WTC11 (cell line): ENCODE measurements around the gene GTF2H1. TPM values are rescaled to one million over a fixed set of nuclear protein-coding genes. Genes with fewer than 3 reads are reported as not detected.

Experiments
- ATAC-seq: fragments of 200-7000 bp; cut with Tn5 transposase; 2 replicates; pipeline ENCODE4 v1.10.0; 2021; ENCODE audit warnings: mild to moderate bottlenecking, moderate library complexity
- CTCF ChIA-PET: fragments of 300-600 bp; sonication (Branson Sonifier 250); formaldehyde crosslinking; loops from one replicate; lab custom pipeline; 2021; ENCODE audit warnings: antibody characterized with exemption; lab: Charles Lee
- POLR2A ChIA-PET: fragments of 350-600 bp; sonication (Branson Sonifier 250); formaldehyde crosslinking; loops from one replicate; lab custom pipeline; 2021; ENCODE audit warnings: antibody characterized with exemption; lab: Charles Lee
- DNase-seq: peaks from one replicate; pipeline ENCODE4 v3.0.0; 2021; ENCODE audit warnings: low spot score
- H3K27ac Mint-ChIP-seq: 2 replicates; pipeline ENCODE4 v1.8.0; 2021; ENCODE audit warnings: mixed read lengths
- H3K27me3 Mint-ChIP-seq: 2 replicates; pipeline ENCODE4 v1.8.0; 2021; ENCODE audit warnings: low read depth, mild to moderate bottlenecking, moderate library complexity, mixed read lengths
- H3K36me3 Mint-ChIP-seq: 2 replicates; pipeline ENCODE4 v1.8.0; 2021; ENCODE audit warnings: mixed read lengths
- H3K4me1 Mint-ChIP-seq: 2 replicates; pipeline ENCODE4 v1.8.0; 2022; ENCODE audit warnings: mixed read lengths
- H3K4me3 Mint-ChIP-seq: 2 replicates; pipeline ENCODE4 v1.8.0; 2021; ENCODE audit warnings: mild to moderate bottlenecking, moderate library complexity, mixed read lengths
- H3K9me3 Mint-ChIP-seq: 2 replicates; pipeline ENCODE4 v1.8.0; 2021; ENCODE audit warnings: mixed read lengths
- ATF2 ChIP-seq: sonication (generic); formaldehyde crosslinking; IDR thresholded peaks from 2 replicates; pipeline ENCODE4 v1.8.1; 2022; ENCODE audit warnings: low read depth, missing genetic modification reagents, borderline replicate concordance
- CREM ChIP-seq: sonication (generic); formaldehyde crosslinking; IDR thresholded peaks from 2 replicates; pipeline ENCODE4 v1.8.1; 2022; ENCODE audit warnings: mild to moderate bottlenecking, missing genetic modification reagents, moderate library complexity
- FOXP1 ChIP-seq: sonication (generic); formaldehyde crosslinking; IDR thresholded peaks from 2 replicates; pipeline ENCODE4 v1.8.0; 2022; ENCODE audit warnings: missing genetic modification reagents, mild to moderate bottlenecking, moderate library complexity, borderline replicate concordance
- NFATC4 ChIP-seq: fragments of 250-450 bp; sonication (Bioruptor Pico); IDR thresholded peaks from 2 replicates; pipeline ENCODE4 v1.9.0; 2021; ENCODE audit warnings: mild to moderate bottlenecking
- NFYB ChIP-seq: sonication (generic); formaldehyde crosslinking; conservative IDR thresholded peaks from 2 replicates; pipeline ENCODE4 v1.8.0; 2022; ENCODE audit warnings: low read depth, missing genetic modification reagents
- NR3C1 ChIP-seq: sonication (generic); formaldehyde crosslinking; conservative IDR thresholded peaks from 2 replicates; pipeline ENCODE4 v1.8.1; 2023; ENCODE audit warnings: low read depth, mild to moderate bottlenecking, missing genetic modification reagents
- OVOL2 ChIP-seq: fragments of 250-450 bp; sonication (Bioruptor Pico); IDR thresholded peaks from 2 replicates; pipeline ENCODE4 v1.9.0; 2021; ENCODE audit warnings: mild to moderate bottlenecking, borderline replicate concordance
- PRDM15 ChIP-seq: sonication (generic); formaldehyde crosslinking; IDR thresholded peaks from 2 replicates; pipeline ENCODE4 v1.8.0; 2022; ENCODE audit warnings: missing genetic modification reagents
- RELA ChIP-seq: sonication (generic); formaldehyde crosslinking; IDR thresholded peaks from 2 replicates; pipeline ENCODE4 v1.8.1; 2022; ENCODE audit warnings: missing genetic modification reagents, mild to moderate bottlenecking, borderline replicate concordance
- RORB ChIP-seq: fragments of 250-450 bp; sonication (Bioruptor Pico); IDR thresholded peaks from 2 replicates; pipeline ENCODE4 v1.9.0; 2021; ENCODE audit warnings: mild to moderate bottlenecking
- SMAD4 ChIP-seq: sonication (generic); formaldehyde crosslinking; IDR thresholded peaks from 2 replicates; pipeline ENCODE4 v1.8.0; 2022; ENCODE audit warnings: mild to moderate bottlenecking, missing genetic modification reagents
- TP53 ChIP-seq: sonication (generic); formaldehyde crosslinking; IDR thresholded peaks from 2 replicates; pipeline ENCODE4 v1.8.1; 2023; ENCODE audit warnings: mild to moderate bottlenecking, missing genetic modification reagents
- USF1 ChIP-seq: sonication (generic); formaldehyde crosslinking; IDR thresholded peaks from 2 replicates; pipeline ENCODE4 v1.8.0; 2022; ENCODE audit warnings: mild to moderate bottlenecking, missing genetic modification reagents
- ZNF232 ChIP-seq: sonication (generic); formaldehyde crosslinking; IDR thresholded peaks from 2 replicates; pipeline ENCODE4 v1.8.0; 2022; ENCODE audit warnings: mild to moderate bottlenecking, missing genetic modification reagents
- ZNF317 ChIP-seq: sonication (generic); formaldehyde crosslinking; IDR thresholded peaks from 2 replicates; pipeline ENCODE4 v1.8.1; 2023; ENCODE audit warnings: low read depth, mild to moderate bottlenecking, moderate library complexity, missing genetic modification reagents, borderline replicate concordance
- ZNF416 ChIP-seq: fragments of 250-450 bp; sonication (Bioruptor Pico); IDR thresholded peaks from 2 replicates; pipeline ENCODE4 v1.9.0; 2021; ENCODE audit warnings: mild to moderate bottlenecking, inconsistent platforms
- total RNA-seq: library from RNA; stranded (reverse); gene quantifications from 3 replicates; pipeline ENCODE4 v1.2.3, GENCODE V29; 2021
- TF ChIP-seq, protein P1 (sequence below): fragments of 250-450 bp; sonication (Bioruptor Pico); IDR thresholded peaks from 2 replicates; pipeline ENCODE4 v1.9.0; 2021; ENCODE audit warnings: mild to moderate bottlenecking
- TF ChIP-seq, protein P2 (sequence below): sonication (generic); formaldehyde crosslinking; IDR thresholded peaks from 2 replicates; pipeline ENCODE4 v1.8.0; 2023; ENCODE audit warnings: mild to moderate bottlenecking, missing genetic modification reagents
- TF ChIP-seq, protein P3 (sequence below): sonication (generic); formaldehyde crosslinking; IDR thresholded peaks from 2 replicates; pipeline ENCODE4 v1.8.0; 2022; ENCODE audit warnings: mild to moderate bottlenecking, missing genetic modification reagents

GTF2H1 gene
- total RNA-seq, 1 experiment from 2014 or later, result 24.1 TPM

GRCh38 chr11:18375941-18376340, 53.6 kb downstream of the GTF2H1 start:
- no peak for DNase-seq
- TF ChIP-seq ATF2 (CRISPR knock-in tag) (no peak), SMAD4 (CRISPR knock-in tag) (no peak), CREM (CRISPR knock-in tag) (no peak), USF1 (no peak), NR3C1 (no peak), RORB (no peak), ZNF232 (no peak), OVOL2 (CRISPR knock-in tag) (no peak), NFYB (CRISPR knock-in tag) (no peak), NFATC4 (CRISPR knock-in tag) (no peak), PRDM15 (CRISPR knock-in tag) (no peak), RELA (CRISPR knock-in tag) (no peak)
- TF ChIP-seq, protein P1, sequence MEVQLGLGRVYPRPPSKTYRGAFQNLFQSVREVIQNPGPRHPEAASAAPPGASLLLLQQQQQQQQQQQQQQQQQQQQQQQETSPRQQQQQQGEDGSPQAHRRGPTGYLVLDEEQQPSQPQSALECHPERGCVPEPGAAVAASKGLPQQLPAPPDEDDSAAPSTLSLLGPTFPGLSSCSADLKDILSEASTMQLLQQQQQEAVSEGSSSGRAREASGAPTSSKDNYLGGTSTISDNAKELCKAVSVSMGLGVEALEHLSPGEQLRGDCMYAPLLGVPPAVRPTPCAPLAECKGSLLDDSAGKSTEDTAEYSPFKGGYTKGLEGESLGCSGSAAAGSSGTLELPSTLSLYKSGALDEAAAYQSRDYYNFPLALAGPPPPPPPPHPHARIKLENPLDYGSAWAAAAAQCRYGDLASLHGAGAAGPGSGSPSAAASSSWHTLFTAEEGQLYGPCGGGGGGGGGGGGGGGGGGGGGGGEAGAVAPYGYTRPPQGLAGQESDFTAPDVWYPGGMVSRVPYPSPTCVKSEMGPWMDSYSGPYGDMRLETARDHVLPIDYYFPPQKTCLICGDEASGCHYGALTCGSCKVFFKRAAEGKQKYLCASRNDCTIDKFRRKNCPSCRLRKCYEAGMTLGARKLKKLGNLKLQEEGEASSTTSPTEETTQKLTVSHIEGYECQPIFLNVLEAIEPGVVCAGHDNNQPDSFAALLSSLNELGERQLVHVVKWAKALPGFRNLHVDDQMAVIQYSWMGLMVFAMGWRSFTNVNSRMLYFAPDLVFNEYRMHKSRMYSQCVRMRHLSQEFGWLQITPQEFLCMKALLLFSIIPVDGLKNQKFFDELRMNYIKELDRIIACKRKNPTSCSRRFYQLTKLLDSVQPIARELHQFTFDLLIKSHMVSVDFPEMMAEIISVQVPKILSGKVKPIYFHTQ (CRISPR knock-in tag), result no peak
- TF ChIP-seq, all 79 proteins: peak for 0
- H3K27ac Mint-ChIP-seq, result no peak overlapping the region
- no peak overlapping the region for H3K4me3 Mint-ChIP-seq
- no peaks in the 10 kb centered on the region for H3K36me3 Mint-ChIP-seq
- H3K27me3 Mint-ChIP-seq, result no peaks in the 10 kb centered on the region
- ChIA-PET CTCF (no interaction called here), POLR2A (interaction anchor here (0.5 to 0.6 kb wide), 2 partner anchors 491 to 1473 kb away, joined by 3 read pairs; no protein-coding TSS in a partner anchor)
- no peak for ATAC-seq
- no peaks in the 10 kb centered on the region for H3K9me3 Mint-ChIP-seq
- H3K4me1 Mint-ChIP-seq, result no peaks in the 10 kb centered on the region

DNA sequence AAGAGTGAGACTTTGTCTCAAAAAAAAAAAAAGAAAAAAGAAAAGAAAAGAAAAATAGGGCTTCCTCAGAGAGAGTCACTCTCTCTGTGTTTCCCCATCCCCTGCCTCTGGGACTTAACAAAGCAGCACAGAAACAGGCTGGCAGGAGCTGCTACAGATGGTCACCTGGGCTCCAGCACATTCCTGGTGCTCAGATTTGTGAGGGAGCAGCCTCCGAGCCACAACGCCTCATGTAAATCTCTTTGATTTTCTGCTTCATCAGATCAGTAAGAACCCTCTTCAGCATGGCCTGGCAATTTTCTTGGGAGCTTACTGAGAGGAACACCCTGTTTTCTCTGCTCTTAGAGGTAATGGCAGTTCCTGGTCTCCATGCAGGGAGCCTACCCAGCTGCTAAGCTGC, 56.8 kb downstream of the GTF2H1 start:
- Mint-ChIP-seq H3K36me3 (no peaks in the 10 kb centered on the region), H3K27ac (no peak overlapping the region), H3K4me1 (peaks cover 13% of the 10 kb centered on the region; the same call in 1 of the 2 replicates), H3K9me3 (no peaks in the 10 kb centered on the region), H3K27me3 (no peaks in the 10 kb centered on the region), H3K4me3 (no peak overlapping the region)
- POLR2A ChIA-PET, result no interaction called here
- ATAC-seq (no peak), DNase-seq (no peak)
- CTCF ChIA-PET, result no interaction called here
- TF ChIP-seq ZNF416 (CRISPR knock-in tag) (no peak), FOXP1 (CRISPR knock-in tag) (no peak), ZNF232 (no peak), SMAD4 (CRISPR knock-in tag) (no peak), CREM (CRISPR knock-in tag) (no peak), USF1 (no peak), OVOL2 (CRISPR knock-in tag) (no peak), ZNF317 (CRISPR knock-in tag) (no peak), TP53 (CRISPR knock-in tag) (no peak)
- TF ChIP-seq, protein P2, sequence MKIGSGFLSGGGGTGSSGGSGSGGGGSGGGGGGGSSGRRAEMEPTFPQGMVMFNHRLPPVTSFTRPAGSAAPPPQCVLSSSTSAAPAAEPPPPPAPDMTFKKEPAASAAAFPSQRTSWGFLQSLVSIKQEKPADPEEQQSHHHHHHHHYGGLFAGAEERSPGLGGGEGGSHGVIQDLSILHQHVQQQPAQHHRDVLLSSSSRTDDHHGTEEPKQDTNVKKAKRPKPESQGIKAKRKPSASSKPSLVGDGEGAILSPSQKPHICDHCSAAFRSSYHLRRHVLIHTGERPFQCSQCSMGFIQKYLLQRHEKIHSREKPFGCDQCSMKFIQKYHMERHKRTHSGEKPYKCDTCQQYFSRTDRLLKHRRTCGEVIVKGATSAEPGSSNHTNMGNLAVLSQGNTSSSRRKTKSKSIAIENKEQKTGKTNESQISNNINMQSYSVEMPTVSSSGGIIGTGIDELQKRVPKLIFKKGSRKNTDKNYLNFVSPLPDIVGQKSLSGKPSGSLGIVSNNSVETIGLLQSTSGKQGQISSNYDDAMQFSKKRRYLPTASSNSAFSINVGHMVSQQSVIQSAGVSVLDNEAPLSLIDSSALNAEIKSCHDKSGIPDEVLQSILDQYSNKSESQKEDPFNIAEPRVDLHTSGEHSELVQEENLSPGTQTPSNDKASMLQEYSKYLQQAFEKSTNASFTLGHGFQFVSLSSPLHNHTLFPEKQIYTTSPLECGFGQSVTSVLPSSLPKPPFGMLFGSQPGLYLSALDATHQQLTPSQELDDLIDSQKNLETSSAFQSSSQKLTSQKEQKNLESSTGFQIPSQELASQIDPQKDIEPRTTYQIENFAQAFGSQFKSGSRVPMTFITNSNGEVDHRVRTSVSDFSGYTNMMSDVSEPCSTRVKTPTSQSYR, result no peak
- TF ChIP-seq, protein P3, sequence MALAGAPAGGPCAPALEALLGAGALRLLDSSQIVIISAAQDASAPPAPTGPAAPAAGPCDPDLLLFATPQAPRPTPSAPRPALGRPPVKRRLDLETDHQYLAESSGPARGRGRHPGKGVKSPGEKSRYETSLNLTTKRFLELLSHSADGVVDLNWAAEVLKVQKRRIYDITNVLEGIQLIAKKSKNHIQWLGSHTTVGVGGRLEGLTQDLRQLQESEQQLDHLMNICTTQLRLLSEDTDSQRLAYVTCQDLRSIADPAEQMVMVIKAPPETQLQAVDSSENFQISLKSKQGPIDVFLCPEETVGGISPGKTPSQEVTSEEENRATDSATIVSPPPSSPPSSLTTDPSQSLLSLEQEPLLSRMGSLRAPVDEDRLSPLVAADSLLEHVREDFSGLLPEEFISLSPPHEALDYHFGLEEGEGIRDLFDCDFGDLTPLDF (CRISPR knock-in tag), result no peak
